Activated CD8-positive, alpha-beta memory T cell treated with anti-CD3 and anti-CD28 coated beads, Interleukin-2, amount 50 U/mL, for 48 hours (primary cell): Measurements from ENCODE around the gene DTD1.

Source experiments
- DNase-seq: peaks from one replicate; pipeline ENCODE4 v3.0.0-alpha.2; 2020

Gene DTD1

DNA sequence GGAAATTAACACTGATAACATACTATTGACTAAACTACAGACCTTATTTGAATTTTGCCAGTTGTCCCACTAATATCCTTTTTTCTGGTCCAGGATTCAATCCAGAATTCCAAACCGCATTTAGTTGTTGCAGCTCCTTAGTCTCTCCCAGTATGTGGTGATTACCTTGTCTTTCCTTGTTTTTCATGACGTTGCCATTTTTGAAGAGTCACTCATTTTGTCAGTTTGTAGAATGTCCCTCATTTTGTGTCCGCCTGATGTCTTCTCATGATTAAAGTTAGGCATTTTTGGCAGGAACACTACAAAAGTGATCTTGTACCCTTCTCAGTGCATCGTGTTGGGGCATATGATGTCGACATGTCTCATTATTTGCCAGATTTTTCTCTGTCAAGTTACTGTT is 33.1 kb downstream of the DTD1 start:
- DNase-seq: no peak

DNA sequence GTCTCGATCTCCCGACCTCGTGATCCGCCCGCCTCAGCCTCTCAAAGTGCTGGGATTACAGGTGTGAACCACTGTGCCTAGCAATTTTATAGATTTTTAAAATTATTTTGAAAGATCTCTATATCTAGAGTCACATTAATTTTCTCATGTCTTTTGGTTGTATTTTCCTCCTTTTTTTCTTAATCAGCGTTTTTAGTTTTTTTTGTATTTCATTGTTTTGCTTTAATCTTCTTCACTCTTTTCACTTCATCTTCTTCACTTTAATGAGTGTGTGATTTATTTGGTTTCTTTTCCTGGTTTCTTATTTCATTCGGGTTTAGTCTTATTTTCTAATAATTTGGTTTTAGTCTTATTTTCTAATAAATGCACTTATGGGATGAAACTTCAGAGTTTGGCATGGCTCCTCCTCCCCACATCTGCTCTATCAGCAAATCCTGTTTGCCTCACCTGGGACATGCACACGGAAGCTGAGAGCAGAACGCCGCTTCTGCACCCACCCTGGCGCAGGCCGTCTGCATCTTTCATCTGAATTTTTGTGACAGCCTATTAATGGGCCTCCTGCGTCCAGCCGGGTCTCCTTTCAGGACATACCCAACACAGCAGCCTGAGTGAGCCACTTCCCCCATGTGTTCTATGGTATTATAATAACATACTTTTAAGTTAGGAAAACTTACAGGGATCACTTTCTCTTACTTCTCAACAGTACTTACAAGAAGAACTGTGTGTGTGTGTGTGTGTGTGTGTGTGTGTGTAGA is 35.5 kb downstream of the DTD1 start:
- DNase-seq: no peak

DNA sequence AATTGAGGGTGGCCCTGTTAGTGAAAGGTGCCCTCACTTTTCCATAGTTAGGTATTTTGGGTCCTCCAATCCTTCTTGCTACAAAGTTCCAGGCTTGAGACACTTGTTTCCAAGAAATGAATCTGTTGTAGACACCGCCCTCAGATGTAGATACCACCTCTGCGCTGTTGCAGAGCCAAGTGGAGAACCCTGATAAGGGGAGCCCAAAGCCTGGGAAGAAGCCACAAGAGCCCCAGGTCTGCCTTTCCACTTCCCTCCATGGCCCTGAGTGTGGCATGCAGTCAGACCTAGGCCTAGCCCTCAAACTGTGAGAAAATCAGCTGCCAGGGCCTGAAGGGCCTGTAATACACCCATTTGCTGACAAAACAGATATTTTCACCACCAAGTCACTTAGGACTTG is 37.1 kb downstream of the DTD1 start:
- DNase-seq: no peak

DNA sequence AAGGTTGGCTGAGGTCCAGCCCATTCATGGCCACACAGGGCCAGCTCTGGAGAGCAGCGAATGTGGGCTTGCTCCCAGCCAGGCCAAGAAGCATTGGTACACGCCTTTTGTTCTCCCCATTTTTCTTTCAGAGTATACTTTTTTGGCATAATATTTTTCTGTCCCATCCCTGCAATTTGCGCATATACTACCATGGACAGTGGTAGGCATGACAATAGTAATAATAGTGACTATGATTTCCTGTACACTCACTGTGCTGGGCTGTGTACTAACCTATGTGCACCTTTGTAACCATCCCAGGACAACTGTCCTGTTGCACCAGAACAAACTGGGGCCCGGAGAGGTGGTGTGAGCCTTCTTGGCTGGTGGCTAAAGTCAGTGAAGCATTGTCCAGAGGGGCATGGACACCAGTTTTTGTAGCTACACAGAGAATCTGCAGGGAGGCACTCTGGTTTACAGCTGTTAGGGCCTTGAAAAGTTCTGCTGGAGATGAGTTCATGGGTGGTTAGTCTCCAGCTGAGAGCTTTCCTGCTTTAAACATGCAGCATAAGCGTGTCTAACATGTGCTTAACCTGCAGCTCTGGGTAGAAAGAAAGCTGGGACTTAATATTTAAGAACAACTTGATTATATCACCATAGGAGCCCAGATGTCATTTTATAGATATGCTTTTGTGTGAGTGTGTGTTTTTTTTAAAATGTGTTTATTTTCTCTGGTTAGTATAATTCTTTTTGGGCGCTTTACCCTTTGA is 38.2 kb downstream of the DTD1 start:
- DNase-seq: no peak

DNA sequence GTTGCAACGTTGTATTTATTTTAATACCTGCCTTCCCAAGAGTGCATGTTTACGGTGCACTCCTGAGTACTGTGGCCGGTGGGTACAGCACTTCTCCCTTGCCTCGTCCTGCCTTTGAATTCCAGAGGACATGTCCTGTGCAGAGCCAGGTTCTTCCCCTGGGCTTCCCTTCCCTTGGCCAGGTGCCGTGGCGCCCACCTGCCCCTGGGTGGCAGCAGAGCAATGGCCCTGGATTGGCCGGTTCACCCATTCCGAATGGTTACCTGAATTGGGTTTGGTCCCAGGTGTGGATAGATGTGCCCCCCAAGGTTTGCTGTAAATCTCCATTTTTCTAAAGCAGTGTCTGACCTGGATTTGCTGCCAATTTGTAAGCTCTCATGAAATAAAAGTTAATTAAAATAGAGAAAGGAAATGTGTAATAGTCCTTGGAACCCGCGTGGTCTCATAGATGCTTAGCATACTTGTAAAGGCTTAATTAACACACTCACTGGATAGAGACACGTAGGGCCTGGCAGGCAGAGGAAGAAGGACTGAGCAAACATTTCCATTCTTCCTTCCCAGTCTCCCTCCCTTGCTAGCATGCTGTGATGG is 40.6 kb downstream of the DTD1 start:
- peak; percentile 57 for DNase-seq

DNA sequence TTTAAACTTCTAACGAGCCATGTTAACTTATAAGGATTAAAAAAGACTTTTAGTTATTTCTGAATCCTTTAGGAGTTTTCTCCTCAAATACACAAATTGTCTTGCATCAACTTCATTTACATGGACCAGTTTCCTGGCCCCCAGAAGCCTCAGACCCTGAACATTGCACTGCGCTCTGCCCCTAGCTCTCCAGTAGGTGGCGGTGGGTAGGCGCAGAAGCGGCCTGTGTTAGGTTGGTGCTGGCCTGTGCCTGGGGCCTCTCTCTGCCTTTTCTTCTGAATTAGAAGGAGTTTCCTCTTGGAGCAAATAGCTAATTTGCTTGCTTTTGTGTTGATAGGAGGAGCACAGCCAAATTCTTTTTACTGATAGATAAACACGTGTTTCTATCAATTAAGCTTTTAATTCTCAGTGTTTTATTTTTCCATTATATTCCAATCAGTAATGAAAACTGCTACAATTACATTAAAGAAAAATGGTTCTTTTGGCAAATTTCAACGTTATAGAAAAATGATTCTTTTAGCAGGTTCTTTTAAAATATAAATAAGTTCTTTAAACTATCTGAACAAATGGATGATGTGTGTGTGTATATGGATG is 44.4 kb downstream of the DTD1 start:
- peak; percentile 79 for DNase-seq

DNA sequence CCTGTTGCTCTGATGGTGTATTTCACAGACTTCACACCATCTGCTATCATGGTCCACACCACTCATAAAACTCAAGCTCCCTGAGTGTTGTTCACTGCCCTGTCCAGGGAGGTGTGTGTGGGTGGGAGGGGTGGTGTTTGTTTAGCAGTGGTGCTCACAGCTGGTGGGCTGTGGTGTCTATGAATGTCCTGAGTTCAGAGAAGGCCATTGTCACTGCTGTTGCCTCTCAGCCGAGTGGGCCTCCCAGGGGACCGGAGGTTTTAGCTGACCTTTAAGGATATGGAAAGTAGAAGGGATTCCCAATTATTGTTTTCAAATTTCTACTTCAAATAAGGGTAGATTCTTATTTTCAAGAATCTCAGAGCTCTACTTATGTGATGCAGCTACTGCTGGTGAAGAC is 45.6 kb downstream of the DTD1 start:
- DNase-seq: no peak

DNA sequence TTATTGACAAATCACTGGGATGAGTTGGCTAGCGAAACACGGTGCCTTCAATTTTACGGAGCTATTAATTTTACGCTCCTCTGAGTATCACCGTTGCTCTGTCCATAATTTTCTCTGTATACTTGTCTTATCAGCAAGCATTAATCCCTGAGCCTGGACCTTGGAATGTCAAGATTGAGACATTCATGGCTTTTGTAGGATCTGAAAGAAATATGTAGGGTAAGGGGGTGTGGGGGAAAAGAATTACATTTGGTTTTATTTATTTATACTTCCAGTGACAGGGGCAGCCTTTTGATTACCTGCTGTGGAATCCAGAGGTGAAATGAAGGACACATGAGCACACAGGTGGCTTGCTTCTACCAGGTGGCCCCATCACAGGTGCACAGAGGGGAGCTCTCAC is 46.6 kb downstream of the DTD1 start:
- no peak for DNase-seq

DNA sequence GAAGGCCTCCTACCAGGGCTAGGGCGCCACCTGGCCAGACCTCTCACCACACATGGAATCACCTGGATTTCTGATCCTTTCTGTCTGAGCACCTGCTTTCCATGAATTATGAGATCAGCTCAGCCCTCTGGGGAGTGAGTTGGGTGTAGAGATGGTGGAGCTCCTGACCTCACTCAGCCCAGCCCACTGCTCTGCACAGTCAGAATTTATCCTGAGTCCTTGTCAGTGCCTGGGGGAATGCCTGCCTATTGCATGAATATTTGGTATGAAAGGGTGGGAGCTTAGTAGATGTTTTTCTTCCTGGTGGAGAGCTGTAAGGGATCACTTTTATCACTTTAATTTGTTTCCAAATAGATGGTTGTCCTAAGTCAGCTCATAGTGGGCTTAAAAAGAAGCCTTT is 47.5 kb downstream of the DTD1 start:
- DNase-seq: no peak

DNA sequence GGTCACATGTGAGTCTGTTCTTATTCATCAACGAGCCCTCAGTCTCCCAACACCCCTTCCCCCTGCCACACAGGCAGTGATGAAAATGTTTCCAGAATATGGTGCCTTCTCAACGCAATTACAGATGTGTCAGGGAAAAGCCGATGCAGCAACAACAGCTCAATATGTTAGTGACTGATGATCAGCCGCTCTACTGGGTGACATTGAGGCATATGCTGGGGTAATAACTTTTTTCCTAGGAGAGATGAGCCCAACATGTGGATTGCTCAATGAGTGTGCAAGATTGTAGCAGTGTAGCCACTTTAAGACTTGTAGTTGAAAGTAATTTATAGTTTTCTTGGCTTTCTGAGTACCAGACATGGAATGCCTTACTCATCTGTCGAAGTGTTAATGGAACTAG is 49.4 kb downstream of the DTD1 start:
- DNase-seq: no peak

DNA sequence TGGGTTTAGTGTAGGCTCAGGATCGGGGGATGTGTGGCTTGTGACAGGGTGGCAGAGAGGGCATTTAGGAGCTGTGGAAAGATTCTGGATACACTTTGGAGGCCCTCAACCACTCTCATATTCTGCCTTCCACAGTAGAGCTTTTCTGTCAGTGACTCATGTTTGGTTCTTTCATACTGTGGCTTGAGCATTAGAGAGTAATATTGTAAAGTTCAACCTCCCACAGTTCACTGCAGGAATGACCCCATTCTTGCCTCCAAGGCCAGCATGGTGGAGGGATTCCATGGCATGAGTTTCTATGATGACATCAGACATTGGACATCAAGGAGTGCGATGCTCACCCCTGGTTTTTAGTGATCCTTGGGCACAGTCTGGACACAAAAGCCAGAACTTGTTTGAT is 50.9 kb downstream of the DTD1 start:
- DNase-seq: no peak

DNA sequence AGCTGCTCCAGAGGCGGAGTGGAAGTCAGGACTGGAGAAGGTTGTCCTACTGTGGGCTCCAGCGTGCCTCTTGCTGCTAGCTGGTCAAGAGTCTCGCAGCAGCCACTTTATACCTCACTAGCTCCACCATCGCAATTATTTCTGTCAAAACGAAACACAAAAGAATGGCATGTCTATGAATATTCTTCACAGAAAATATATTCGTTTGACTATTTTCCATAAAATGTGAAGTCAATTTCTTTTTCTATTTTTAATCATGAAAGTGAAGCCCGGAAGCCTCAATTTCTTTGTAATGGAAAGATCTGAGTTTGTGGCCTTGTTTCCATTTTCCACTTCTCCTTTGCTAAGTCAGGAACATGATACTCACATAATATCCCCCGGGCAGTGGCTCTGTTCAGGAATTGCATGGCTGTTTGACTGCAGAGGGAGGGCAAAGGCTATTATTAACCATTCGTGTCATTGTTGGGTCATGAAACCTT is 51.7 kb downstream of the DTD1 start:
- DNase-seq: no peak

DNA sequence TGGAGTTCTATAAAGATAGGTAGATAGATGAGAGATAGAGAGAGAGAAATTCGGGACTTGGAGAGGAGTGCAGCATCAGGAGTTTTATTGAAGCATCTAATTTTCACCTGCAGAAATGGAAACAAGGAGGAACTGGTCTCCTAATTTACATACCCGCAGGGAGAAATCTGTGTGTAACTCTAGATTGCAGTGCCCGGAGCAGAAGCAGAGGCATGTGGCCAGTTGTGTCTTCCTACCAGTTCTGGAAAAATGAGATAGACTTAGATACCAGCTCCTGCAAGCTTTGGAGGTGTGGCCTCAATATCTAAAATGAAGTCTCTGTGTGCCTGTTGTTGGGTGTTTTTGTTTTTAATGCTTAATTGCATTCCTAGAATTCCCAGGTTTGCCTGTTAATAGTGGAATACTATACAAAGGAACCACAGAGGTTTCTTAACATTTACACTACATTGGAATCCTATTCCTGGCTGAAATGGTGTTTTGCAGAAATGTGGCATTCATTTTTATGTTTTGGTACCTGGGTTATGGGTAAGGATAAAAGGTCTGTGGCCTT is 57.4 kb downstream of the DTD1 start:
- DNase-seq: no peak

DNA sequence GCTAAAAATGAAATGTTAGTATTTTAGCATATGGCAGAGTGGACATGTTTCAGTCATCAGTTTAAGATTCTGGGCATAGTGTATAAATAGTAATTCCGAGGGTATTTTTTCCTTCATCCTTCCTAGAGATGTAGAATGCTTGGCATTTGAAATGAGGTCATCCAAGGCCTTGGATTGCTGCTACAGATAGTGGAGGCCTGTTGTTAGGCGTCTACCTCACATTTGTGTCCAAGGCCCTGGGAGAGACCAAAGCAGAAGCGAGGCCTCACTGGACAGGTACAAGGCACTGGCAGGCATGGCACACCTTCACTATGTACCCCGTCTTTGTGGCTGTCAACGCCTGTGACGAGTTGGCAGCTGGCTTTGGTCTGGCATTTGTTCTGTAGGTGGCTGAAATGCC is 58.0 kb downstream of the DTD1 start:
- DNase-seq: no peak

DNA sequence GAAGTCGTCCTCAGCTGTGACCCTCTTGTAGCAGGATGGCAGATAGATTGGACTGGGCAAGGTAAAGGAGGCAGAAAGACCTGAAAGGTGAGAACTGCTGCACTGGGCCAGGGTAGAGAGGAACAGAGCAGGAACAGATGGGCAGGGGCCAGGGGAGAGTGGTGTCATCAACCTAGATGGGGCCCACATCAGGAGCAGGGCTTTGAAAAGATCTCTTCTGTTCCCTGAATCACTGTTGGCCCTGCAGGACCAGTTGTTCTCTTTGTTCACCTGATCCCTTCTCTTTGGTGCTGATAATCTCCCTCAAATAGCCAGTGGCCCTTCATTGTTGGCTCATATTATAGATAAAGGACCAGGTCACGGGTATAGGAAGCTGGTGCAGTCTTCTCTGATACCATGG is 59.9 kb downstream of the DTD1 start:
- no peak for DNase-seq

DNA sequence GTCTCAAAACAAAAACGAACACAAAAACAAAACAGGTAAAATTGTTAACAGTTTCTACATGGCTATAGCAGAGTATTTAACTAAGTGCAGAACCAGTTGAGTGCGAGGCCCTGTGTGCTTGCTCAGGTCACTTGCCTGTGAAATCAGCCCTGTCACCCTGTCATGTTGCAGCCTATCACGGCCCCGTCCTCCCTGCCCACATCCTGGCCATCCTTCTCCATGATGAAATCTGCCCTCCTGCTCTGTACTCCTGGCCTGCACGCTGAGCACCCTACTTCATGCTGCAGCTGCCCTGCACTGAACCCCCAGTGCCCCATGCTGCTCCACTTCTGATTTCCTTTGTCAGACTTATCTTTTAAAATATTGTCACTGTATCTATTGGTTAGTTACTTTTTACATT is 62.4 kb downstream of the DTD1 start:
- DNase-seq: no peak

DNA sequence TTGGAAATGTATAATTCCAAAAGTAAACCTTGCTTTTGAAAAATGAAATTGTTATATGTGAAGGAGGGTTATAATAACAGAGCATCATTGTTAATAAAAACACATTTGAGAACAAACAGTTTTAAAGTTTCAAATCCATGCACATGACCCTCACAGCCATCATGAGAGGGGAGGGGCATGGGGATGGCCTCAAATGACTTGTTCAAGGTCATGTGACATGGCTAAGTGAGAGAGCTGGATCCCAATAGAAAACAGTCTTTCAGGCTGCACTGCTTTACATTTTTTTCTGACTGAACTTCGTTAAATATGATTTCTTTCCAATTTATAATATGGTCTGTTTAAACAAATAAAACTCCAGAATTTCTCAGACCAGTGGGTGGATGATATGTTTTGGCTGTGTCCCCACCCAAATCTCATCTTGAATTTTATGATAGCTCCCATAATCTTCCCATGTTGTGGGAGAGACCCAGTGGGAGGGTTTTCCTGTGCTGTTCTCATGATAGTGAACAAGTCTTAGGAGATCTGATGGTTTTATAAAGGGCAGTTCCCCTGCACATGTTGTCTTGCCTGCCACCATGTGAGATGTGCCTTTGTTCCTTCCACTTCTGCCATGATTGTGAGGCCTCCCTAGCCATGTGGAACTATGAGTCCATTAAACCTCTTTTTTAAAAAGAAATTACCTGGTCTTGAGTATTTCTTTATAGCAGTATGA is 66.0 kb downstream of the DTD1 start:
- no peak for DNase-seq

DNA sequence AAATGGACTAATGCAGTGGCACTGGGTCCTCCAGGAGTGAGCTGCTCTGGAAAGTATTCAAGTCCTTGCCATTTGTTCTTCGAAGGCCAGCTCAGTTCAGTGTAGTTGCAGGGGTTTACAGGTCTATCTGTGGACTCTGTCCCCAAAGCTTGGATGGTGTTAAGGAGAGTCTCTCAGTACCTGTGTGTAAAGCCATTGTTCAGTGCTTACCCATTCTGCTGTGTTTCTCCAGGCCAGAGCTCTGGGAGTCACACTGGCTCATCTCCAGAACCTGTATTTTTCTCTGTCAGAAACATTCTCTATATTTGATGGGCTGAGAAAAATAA is 66.6 kb downstream of the DTD1 start:
- DNase-seq: no peak

DNA sequence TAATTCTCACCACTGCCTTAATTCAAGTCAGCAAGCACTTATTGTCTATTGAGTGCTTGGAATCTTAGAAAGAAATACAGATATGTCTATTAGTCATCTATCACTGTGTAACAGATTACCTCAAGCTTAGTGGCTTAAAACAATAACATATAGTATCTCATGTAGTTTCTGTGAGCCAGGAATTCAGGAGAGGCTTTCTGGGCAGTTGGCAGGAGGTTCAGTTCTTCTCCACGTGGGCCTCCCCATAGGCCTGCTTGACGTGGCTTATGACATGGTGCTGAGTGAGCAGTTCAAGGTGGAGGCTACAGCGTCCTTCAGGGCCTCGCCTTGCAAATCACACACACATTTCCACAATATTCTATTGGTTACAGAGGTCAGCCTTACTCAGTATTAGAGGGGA is 69.7 kb downstream of the DTD1 start:
- no peak for DNase-seq

DNA sequence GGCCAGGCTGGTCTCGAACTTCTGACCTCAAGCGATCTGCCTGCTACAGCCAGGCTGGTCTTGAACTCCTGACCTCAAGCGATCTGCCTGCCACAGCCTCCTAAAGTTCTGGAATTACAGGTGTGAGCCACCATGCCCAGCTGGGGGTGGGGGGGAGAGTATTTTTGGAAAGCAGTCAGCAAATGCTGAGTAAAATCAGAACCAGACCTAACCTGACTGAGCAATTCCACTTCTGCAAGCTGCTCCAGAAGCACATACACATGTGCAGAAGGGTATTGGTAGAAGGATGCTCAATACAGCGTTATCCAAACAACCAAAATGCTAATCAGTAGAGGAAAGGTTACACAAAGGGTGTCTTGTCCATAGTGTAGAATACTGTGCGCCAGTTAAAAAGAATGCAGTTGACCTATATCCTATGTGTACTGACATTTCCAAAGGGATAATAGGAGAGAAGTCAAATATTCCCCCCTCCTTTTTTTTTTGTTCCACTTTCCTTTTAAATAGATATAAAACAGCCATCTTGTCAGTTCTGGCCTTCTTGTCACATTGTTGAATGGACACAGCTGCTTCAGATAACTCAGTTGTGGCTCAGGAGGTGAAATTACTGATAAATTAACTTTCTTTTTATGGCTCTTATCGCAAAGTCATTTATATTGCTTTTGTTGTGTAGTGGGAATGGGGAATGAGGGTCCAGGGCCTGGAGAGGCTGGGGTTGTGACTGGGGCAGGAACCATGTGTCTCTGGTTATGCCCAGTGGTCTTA is 74.6 kb downstream of the DTD1 start:
- DNase-seq: no peak

DNA sequence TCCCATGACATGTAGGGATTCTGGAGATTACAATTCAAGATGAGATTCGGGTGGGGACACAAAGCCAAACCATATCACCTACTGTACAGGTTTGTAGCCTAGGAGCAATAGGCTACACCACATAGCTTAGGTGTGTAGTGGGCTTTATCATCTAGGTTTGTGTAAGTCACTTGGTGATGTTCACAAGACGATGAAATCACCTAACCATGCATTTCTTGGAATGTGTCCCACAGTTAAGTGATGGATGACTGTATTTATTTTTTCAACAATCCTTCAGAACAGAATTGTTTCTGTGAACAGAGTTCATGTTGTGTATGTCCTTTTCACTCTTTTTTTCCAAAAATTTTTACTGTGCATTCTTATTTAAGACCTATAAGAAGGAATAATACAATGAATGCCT is 76.1 kb downstream of the DTD1 start:
- DNase-seq: no peak

DNA sequence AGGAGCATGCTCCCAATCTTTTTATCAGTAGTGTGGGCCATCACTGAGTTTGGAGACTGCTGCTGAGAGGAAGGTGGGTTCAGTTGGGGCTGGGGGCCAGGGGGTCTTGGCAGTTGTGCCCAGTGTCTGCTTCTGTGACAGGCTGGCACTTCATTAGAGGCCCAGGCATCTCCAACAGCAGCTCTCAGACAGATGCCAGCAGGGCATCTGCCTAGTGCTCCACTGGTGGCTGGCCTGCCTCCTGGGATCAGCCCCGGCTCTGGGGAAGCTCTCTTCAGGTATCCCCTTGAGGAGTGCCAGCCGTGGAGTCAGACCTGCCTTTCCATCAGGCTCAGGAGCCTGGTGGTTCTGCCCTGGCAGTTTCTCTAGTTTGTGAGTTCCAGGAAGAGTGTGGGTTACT is 77.3 kb downstream of the DTD1 start:
- DNase-seq: no peak
